HG02678 (cell line): ENCODE data around the gene CHI3L1.
"Not testable (repeated sequence)": the region's sequence is repeated elsewhere in the genome, so short reads cannot be mapped to it uniquely, and the experiment has no call there.

Source experiments
- ATAC-seq: cut with Tn5 transposase; IDR thresholded peaks from one replicate; pipeline ENCODE4 v1.9.1; 2021; ENCODE audit warnings: mild to moderate bottlenecking, moderate library complexity; ENCODE audit not compliant: unreplicated experiment

The CHI3L1 gene

DNA sequence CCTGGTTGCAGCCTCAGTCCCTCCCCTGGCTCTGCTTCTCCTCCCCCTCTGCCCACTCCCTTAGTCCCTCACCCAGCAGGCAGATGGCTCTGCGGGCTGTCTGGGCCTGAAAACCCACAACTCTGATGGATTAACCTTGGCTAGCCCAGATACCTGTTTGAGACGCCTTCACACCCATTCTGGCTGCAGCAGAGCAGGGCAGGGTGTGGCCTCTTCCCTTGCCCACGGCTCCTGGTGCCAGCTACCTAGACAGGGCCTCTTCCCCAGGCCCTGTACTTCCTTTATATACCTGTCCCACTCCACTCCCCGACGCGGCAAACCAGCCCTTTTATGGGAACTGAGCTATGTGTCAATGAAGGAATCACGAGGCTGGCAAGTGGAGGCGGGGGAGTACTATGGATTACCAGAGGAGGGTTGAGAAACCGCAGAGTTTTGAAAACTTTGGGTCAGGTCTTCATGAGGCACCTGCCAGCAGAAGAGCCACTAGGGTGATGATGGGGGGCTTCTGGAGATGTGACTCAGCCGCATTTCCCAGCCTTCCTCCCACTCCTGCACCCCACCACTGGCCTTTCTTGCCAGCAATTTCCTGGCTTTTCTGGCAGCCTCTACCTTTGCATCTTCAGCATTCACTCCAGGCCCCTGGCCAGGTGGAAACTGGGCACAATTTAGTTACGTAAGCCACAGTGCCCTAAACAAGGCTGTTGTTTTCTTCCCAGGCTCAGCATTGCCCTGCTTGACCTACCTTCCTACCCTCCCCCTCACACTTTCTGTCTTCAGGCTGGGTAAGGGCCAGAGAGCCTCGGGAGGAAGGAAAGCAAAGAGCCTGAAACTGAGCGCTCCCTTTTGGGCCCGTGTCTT, at the start of gene CHI3L1:
Gene CHI3L1 (minus strand): TSS at position 259 of the 858 bp plus-strand sequence. CDS start 81 bp downstream, at position 178.
- no peak for ATAC-seq

DNA sequence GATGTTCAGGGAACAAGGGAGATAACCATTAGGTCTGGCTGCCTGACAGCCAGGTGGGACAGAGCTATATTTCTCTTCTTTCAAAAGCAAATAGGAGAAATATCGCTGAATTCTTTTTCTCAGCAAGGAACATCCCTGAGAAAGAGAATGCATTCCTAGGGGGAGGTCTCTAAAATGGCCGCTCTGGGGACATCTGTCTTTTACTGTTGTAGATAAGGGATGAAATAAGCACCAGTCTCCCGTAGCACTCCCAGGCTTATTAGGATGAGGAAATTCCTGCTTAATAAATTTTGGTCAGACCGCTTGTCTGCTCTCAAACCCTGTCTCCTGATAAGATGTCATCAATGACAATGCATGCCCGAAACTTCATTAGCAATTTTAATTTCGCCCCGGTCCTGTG, 48.4 kb upstream of the CHI3L1 start:
- ATAC-seq, result not testable (repeated sequence)

DNA sequence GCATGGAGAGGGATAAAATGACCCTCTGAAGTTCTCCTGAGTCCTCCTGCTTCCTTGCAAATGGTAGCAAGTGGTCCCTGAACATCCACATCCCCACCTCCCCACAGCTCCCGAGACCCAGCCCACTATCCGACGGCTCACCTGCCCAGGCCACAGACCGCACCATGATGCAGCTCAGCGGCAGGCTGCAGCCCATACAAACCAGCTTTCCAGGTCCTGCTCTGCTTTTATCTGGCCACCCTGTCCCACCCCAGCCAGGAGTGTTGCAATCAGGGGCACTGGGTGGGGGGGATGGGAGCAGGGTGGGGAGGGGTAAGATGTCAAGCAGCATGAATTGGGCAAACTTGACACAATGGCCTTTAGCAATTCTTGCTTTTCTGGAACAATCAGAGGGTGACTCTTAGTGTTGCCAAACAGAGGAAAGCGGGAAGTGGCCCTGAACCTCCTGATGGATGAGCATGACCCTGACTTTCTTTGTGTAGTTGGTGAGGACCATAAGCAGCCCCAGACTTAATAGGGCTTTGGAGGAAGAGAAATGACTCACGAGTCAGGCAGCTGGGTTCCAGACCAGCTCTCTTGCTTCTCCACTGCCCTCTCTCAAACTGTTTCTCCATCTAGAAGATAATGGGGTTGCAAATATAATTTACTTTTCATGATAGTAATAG, 43.1 kb upstream of the CHI3L1 start, which contains the start of gene CHIT1:
Gene CHIT1 (minus strand): TSS at position 203 of the 665 bp plus-strand sequence. CDS start 37 bp downstream, at position 166.
- no peak for ATAC-seq

DNA sequence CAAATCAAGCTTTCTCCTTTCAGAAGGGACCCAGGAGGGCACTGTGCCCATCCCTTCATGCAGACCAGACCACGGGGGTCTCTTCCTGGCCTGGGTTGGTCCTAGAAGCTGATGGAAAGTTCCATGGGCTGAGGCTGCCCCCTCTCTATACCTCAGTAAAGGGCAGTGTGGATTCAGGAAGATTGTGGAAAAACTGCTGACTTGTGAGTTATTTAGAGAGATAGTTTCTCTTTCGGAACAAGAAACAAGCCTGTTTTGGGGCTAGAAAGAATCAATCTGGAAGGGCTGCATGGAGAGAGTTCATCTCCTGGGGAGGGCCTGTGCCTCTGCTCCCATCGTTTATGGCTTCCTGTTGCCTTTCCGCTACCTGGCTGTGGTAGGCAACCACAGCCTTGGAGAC, 42.2 kb upstream of the CHI3L1 start:
- ATAC-seq, result no peak

DNA sequence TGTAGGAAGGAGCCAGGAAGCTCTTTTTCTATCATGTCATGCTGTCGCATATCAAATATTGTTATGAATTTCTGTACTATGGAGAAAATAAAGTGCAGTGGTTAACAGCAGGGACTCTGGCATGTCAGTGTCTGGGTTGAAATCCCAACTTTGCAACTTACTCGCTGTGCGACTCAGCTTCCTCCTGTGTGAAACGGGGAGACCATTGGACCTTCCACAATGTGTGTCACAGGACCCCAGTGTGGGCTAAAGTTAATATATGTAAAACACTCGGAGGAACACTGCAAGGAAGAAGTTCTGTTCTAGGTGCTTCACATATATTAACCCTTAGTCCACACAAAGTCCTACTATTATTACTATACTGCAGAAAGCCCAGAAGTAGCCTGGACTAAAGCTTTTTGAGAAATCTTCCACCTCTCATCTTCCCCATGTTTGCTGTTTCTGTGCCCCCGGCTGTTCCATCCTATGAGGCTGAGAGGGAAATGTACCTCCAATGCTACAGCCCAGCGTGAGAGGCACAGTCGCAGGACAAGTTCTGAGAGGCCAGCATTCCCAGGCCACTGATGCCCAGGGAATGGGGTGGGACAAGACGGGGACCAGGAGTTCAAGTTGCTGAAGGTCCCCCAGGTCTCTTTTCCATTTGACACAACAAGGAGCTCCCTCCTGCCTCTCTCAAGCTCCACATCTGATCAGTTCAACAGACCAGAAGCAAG, 41.0 kb upstream of the CHI3L1 start:
- ATAC-seq, result no peak

DNA sequence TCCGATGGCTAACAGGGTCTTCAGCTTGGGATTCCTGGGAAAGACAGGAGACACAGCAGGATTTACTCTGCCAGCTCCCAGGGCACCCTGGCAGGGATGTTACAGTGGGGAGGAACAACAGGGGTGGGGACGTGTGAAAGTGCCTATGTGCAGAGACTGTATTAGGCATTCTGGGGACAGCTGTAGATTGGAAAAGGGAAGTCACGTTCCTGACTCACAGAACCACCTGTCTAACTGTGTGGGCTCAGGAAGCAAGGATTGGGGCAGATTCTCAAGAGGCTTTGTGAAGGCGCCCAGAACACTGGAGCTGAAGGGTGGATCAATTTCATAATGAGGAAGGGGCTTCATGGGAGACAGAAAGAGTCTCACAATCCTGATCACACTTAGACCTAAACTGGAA, 38.6 kb upstream of the CHI3L1 start:
- ATAC-seq, result no peak

DNA sequence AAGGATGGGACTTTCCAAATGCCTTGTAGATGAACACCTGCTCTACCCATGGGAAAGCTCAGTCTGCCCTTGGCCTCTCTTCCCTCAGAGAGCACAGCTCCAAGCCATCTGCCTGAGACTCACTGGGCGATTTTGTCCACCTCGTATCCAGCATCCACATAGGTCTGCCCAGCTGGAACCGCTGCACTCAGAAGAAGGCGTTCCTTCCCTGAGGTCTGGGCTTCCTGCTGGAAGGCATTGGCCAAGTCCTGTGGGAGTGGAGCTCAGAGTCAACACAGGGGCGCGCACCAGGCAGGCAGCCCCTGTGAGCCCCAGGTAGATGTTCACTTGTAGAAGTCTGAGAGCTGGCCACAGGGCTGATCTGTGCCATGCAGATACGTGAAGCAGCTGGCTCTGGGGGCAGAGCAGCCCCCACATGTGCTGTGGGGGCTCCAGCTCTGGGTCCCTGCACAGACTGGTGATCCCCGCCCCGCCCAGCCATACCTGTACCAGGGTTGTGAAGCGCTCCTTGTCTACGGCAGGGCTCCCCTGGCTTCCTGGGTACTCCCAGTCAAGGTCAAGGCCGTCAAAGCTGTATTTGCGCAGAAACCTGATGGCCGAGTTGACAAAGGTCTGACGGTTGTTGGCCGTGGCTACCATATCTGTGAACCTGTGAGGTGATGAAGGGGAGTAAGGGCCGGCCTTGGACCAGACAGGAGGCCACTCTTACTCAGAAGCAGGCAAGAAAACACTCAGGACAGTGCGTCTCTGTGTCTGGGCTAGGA, 36.7 kb upstream of the CHI3L1 start:
- no peak for ATAC-seq

DNA sequence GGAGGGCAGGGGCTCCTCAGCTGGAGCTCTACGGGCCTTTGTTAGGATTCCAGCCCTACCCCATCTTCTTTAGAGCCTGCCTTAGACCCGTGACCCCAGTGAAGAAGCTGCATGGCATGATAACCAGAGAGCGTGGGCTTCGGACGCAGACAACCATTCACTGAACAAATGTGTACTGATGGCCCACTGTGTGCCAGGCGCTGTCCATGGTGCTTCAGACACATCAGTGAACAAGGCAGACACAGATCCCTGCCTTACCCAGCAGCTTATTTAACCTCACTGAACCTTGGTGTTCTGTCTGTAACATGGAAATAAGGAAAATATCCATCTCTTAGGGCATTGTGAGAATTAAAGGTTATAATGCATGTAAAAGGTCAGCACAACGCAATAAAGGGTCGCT, 33.4 kb upstream of the CHI3L1 start:
- no peak for ATAC-seq

DNA sequence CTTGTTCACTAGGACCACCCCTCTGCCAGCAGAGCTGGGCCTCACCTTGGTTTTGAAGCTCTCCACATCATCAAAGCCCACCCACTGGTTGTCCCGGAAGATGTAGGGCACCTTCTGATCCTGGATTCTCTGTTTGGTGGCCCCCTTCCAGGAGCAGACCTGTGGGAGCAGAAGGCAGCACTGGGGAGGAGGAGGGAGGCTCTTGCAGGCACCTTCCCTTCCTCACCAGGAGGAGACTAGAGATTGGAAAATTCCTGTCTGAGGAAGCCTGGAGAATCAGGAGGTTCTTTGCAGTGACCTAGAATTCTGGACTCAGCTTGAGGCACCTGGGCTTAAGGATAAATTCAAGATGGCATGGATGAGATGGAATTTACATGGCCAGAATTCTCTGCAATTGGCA, 32.7 kb upstream of the CHI3L1 start:
- ATAC-seq, result no peak

DNA sequence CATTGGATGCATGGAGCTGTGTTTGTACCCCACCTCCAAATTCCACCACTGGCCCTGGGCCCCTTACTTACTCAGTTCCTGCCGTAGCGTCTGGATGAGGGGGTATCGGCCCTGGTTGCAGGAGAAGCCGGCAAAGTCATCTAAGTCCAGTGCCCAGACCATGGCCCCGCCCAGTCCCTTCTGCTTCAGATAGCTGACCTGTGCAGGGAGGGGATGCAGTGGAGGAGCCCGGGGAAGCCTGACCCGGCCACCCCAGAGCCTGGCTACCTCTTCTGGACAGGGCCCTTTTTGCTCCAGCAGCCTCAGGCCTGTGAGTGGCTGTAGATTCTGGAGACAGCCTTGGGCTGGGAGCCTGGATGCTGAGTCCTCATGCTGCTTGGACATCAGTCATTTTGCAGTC, 31.2 kb upstream of the CHI3L1 start:
- ATAC-seq, result no peak

DNA sequence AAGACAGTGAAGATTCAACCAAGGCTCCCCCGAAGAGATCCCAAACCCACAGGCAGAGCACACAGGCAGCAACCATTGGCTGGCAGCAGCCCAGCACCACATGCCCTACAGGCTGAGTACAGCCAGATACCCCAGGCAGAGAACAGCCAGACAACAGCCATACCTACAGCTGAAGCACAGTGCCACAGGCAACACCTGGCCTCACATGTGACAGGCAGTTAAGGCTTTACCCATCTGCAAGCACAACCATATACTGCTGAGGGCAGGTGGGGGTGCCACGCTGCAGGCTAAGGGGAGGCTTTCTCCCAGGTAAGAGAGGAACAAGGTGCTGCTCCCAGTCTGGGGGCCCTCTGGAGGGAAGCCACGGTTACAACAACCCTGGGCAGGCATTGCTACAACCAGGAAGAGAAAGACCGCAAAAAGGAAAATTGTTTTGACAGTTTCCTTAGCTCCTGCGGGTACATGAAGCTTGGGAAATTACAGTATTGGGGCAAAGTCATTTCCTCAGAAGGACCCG, 30.7 kb upstream of the CHI3L1 start:
- ATAC-seq, result no peak

DNA sequence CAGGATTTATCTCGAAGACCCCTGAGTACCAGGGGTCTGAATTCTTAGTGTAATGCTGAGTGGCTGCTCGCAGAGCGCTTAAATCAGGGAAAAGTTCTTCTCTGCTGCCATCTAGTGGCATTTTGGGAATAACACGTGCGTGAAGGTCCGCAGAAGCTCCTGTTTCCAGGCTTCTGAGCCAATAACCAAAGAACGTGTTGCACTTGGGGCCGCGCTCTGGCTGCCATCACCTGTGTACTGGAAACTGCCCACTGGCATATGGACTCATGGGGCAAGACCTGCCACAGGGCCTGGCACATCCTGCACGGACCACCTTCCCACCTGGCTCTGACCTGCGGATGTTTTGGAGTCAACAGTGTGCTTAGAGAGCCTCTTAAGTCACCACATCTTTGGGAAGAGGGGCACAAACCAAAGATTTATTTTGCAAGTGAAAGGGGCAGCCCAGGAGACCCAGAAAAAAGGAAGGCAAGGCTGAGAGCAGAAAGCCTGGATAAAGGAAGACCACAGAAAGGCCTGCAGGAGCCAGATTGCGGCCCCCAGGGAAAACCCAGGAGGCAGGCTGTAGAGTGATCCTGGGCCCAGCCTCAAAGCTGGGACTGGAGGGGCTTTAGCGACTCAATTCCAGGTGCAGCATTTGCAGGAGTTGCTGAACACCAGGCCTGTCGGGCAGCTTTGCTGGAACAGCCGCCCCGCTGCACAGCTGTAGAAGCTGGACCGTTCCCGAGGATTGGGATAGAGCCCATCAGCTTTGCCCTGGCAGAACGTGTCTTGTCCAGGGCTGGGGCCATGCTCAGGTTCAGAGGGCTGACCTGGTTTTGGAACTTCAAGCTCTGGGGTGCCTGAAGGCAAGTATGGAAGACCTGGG, 30.0 kb upstream of the CHI3L1 start:
- ATAC-seq, result no peak

DNA sequence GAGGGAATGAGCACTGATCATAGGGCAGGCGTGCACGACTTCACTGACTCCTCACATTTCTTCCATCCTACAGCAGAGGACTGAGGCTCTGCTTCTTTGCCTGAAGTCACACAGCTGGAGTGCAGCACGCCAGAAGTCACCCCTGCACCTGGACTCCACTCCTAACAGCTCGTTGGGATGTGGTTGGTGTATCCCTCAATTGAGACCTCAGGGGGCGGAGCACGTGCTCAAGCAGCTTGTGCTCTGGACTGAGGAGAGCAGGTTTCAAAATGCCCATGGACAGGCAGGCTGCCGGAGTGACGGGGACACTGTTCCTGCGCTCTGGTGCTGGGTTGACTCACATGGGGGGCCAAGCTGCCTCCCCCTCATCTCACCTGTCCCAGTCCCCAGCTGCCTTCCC, 29.1 kb upstream of the CHI3L1 start:
- ATAC-seq, result no peak

DNA sequence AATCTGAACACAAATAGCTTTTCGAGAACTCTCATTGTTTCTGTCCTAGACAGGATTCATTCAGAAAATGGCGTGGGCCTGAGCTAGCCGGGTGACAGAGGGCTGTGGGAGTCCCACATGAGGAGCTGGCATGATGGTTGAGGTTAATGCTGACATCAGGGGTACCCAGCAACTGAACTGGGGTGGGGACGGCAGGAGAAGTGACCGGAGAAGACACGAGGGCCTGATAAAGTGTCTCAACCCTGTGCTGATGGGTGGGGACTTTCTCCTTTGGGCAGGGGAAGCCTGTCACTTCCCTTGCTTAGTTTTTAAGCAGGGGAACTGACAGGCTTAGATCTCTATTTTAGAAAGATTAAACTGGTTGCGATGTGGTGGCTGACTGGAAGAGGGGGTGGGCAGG, 28.4 kb upstream of the CHI3L1 start:
- ATAC-seq, result no peak

DNA sequence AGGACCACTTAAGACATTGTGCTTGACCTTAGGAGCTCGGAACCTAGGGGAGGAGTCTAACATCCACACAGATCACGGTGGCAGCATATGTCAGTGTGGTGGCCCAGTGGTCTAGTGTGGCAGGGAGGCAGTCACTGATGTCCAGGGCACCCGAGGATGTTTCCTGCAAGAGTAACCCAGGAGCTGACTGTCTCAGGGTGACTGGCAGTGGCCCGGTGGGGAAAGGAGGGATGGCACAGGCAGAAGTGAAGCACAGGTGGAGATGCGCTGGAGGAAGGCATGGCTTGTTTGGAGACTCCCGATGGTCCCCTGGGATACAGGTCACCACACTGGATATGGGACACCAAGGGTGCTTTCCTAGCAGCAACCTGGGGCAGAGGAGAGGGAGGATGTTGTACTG, 26.6 kb upstream of the CHI3L1 start:
- ATAC-seq, result no peak

DNA sequence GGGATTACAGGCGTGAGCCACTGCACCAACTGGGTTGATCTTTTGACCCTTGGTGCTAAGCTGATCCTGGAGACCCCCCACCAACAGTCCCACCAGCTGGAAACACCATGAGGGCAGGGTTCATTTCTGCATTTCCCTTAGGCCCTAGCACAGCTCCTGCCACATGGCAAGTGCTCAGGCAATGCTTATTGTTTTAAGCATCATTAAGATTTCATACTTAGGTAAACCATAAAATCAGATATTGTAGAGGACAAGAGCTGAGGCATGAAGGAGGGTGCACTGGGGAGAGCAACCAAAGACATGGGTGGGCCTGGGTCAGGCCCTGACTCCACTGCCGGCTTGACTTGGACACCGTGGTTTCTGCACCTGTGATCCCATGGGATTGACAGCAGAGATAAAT, 25.3 kb upstream of the CHI3L1 start:
- no peak for ATAC-seq

DNA sequence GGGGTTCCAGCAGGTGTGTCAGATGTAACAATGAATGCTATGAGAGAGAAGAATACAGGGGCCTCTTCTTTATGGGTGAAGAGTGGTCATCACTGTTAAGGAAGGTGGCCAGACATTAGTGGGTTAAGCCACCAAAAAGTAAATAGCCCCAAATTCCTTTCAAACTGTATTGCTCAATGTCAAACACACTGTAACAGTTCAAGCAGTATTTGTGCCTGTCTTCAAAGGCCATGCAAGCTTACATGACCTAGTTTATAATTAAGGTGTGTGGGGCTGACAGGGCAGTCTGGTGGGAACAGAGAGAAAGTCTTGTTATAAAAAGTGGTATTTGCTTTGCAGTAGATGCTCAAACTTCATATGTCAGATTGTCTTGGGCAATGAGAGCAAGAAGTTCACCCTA, 24.5 kb upstream of the CHI3L1 start:
- ATAC-seq, result no peak

DNA sequence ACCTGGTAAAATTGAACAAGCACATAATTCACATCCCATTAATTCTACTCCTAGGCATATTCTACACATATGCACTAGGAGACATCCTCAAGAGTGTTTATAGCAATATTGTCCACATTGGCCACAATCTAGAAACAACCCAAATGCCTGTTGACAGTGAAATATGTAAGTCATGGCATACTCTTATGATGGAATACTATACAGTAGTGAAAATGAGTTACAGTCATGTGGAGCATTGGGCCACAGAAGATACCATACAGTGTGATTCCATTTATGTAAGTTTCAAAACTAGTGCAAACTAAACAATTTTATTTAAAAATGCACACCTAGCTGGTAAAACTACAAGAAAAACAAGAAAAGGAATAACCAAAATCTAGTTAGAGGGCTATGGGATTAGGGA, 23.8 kb upstream of the CHI3L1 start:
- ATAC-seq, result no peak

DNA sequence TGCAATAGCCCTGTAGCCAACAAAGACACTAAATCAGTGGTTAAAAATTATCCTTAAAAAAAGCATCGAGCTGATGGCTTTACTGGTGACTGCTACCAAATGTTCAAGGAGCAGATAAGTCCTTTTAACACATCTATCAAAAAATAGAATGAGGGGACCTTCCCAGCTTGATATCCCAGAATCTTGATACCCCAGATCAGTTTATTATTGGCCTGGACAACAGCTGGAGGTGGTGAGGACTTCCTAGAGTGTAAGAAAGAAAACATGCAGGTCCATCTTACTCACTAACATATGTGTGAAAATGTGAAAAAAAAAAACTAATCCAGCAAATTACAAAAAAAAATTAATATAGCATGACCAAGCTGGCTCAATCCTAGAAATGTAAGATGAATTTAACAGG, 21.7 kb upstream of the CHI3L1 start:
- ATAC-seq, result no peak

DNA sequence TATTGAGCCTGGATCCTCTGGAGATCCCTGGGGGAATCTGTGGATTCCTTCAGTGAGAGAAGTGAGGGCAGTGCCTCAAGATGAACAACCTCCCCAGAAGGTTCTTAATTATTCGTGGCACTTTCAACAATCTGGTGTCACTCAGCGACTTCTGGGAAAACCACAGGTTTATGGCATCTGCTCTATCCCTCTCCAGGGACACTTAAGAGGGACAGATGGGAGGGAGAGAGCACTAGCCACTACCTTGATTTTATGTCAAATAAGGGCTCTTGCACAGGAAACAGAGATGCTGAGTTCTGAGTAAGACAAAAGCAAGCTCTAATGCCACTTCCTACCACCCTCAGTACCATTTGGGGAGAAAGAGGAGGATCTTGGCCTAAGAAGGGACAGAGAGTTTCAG, 21.2 kb upstream of the CHI3L1 start:
- no peak for ATAC-seq
